Heart left ventricle (tissue), 16 donors: ENCODE results near the gene DAGLA. TPM values are rescaled to one million over a fixed set of nuclear protein-coding genes. Genes with fewer than 3 reads are reported as not detected.
A peak's percentile ranks its signal among the peaks of the same experiment; 100 is the strongest.

Experiments used
- ATAC-seq, 4 donors: fragments of 200-7000 bp; cut with Tn5 transposase; one replicate each; pipeline ENCODE4 v1.9.1; 2020 to 2022; ENCODE audit warnings: moderate library complexity in 4 of 4, mild to moderate bottlenecking in 3 of 4, moderate number of reproducible peaks in 1 of 4
- DNase-seq, 5 donors: peaks; one replicate each; pipeline ENCODE4 v3.0.0-alpha.2; 2020
- H3K27ac ChIP-seq, 12 donors: fragments of 200-600 bp; sonication (generic) in 4 of 12; one replicate each; pipeline versions ENCODE4 v1.5.0 to v1.8.0; 2016 to 2022; ENCODE audit warnings: mild to moderate bottlenecking in 2 of 12
- H3K27me3 ChIP-seq, 9 donors: fragments of 200-600 bp; sonication (generic) in 2 of 9; one replicate each; pipeline versions ENCODE4 v1.5.1 to v1.8.0; 2016 to 2022; ENCODE audit warnings: mild to moderate bottlenecking in 3 of 9
- H3K36me3 ChIP-seq, 9 donors: fragments of 200-600 bp; sonication (generic) in 2 of 9; one replicate each; pipeline versions ENCODE4 v1.5.0 to v1.8.0; 2018 to 2022; ENCODE audit warnings: mild to moderate bottlenecking in 2 of 9
- H3K4me1 ChIP-seq, 12 donors: fragments of 200-600 bp; sonication (generic) in 4 of 12; one replicate each; pipeline versions ENCODE4 v1.5.0 to v1.8.0; 2016 to 2022; ENCODE audit warnings: mild to moderate bottlenecking in 3 of 12
- H3K4me3 ChIP-seq, 12 donors: fragments of 200-600 bp; sonication (generic) in 4 of 12; one replicate each; pipeline versions ENCODE4 v1.5.0 to v1.8.0; 2017 to 2022; ENCODE audit warnings: mild to moderate bottlenecking in 9 of 12, moderate library complexity in 4 of 12
- H3K9me3 ChIP-seq, 12 donors: fragments of 200-600 bp; sonication (generic) in 4 of 12; one replicate each; pipeline versions ENCODE4 v1.5.0 to v1.8.0; 2016 to 2022; ENCODE audit warnings: mild to moderate bottlenecking in 1 of 12
- POLR2A ChIP-seq, 2 donors: fragments of 450-650 bp; IDR thresholded peaks; one replicate each; pipeline ENCODE4 v1.6.1; 2017; ENCODE audit warnings: antibody characterized with exemption in 2 of 2, mild to moderate bottlenecking in 2 of 2, moderate library complexity in 2 of 2
- WGBS, 4 donors: extraction: QIAGEN DNeasy Blood & Tissue Kit in 2 of 4; methylation state at CpG; one replicate each; pipeline versions ENCODE4 v1.1.5 to v1.1.7; 2013 to 2018; 5-methylcytosine and 5-hydroxymethylcytosine counted together
- intact Hi-C, 10 donors: fragments of 100-400 bp; cut with DNase I; formaldehyde crosslinking; loops; one replicate each; pipeline versions ENCODE4 v1.11.1 to v1.14.2; 2022
- polyA plus RNA-seq, 2 donors: library from polyadenylated mRNA; stranded (reverse); fragments of 200-250 nt; gene quantifications; one replicate each; pipeline ENCODE4 v1.2.3, GENCODE V29; 2013
- total RNA-seq, 9 donors: library from RNA; depleted of rRNA in 2 of 9; stranded (reverse); fragments of >200 nt in 2 of 9; fragmentation: NEBNext Ultra II Directional in 3 of 9; extraction: Animal tissue kit (Norgen Biotek cat#: 25700) in 3 of 9; gene quantifications; one replicate each; pipeline versions ENCODE4 v1.1.0 to v1.2.4, GENCODE V29; 2016 to 2023
- TF ChIP-seq, protein P1 (sequence below), 12 donors: fragments of 200-600 bp; sonication (generic) in 4 of 12; IDR thresholded peaks; one replicate each; pipeline versions ENCODE4 v1.5.0 to v1.8.0; 2018 to 2022; ENCODE audit warnings: antibody characterized with exemption in 12 of 12, mild to moderate bottlenecking in 5 of 12
- donor health status: ischemic (EF 13 %, LVEDD 7.1; RV severe dilation, severe dysfunction).
- donor health status: healthy with polysubstance abuse.
- donor health status: DM: no; HTN: yes; CAD: no.
- donor health status: DM: no; HTN: no; CAD: no.
- donor health status: ischemic (EF 25% LVEDD 6.9; RV normal size, moderate dysfunction).
- donor health status: ischemic (EF 25% LVEDD 5.7; RV mildly dilated, moderate dysfunction).
- donor health status: healthy.
- donor health status: DM: yes; HTN: yes; CAD: no.
- donor health status: ischemic (EF 35%, LVEDD 5.7; RV mildly dilated, moderate dysfunction).
- donor health status: nonischemic (EF 11% LVEDD 7.7; RV severe dilation, severe dysfunction).
- donor health status: DM: yes; HTN: yes; CAD: no.
- donor health status: PGD.
- donor health status: ischemic (EF 29% LVEDD 5.4; RV normal size, mild dysfunction).
- donor health status: nonischemic (EF 23%, LVEDD 6.1; RV moderate dilation, normal function).

The DAGLA gene
- total and polyA plus RNA-seq, 11 donors = 2.2 to 5.6 (median 3.3) TPM

DNA sequence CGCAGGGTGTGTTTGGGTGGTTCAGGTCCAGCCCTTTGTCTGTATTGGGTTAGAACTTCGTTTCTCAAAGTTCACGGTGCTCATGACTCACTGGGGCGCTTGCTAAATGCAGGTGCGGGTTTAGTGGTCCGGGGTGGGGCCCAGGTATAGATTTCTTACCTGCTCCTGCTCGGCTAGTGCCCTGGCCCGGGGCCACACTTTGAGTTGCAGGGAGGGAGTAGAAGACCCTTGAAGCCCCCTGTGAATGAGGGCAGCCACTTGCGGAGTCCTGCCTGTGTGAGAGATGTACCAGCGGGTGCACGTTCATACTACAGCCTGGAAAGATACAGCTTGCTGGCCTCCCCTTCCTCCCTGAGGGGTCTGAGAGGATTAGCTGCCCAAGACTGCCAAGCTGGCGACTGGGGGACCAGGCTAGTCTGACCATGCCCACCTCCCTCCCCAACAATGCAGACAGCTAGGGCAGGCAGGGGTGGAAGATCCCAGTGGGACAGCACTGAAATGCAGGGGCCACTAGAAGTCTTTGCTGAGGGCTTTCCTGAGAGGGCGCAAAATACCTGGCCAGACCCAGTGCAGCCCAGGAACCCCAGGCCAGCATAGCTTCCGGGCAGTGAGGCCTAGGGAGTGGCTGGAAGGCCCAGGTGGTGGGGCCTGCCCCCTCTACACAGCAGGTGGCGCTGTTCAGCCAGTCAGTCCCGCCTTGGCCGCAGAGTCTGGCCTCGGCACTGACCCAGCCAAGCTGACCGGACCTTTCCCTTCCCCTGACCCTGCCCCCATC lies 67.2 kb downstream of the DAGLA start:
- DNase-seq (peak; percentile 71 to 89 (median 83)), ATAC-seq (peak; percentile 72 to 89 (median 84))
- TF ChIP-seq, protein P1, sequence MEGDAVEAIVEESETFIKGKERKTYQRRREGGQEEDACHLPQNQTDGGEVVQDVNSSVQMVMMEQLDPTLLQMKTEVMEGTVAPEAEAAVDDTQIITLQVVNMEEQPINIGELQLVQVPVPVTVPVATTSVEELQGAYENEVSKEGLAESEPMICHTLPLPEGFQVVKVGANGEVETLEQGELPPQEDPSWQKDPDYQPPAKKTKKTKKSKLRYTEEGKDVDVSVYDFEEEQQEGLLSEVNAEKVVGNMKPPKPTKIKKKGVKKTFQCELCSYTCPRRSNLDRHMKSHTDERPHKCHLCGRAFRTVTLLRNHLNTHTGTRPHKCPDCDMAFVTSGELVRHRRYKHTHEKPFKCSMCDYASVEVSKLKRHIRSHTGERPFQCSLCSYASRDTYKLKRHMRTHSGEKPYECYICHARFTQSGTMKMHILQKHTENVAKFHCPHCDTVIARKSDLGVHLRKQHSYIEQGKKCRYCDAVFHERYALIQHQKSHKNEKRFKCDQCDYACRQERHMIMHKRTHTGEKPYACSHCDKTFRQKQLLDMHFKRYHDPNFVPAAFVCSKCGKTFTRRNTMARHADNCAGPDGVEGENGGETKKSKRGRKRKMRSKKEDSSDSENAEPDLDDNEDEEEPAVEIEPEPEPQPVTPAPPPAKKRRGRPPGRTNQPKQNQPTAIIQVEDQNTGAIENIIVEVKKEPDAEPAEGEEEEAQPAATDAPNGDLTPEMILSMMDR (IDR thresholded peaks at IDR 0.05) = peak; percentile 74 to 91 (median 84)
- TF ChIP-seq POLR2A (IDR thresholded peaks at IDR 0.05) = no peak
- Histone ChIP-seq H3K4me1 (peaks cover 0 to 12% (median 6%) of the 10 kb centered on the region in 12 donors), H3K4me3 (no peak overlapping the region), H3K27me3 (peaks cover 0 to 5% (median 0%) of the 10 kb centered on the region in 9 donors), H3K9me3 (no peaks in the 10 kb centered on the region), H3K27ac (peak overlapping the region in 1 of 12 donors; percentile 9), H3K36me3 (peaks cover 0 to 12% (median 1%) of the 10 kb centered on the region in 9 donors)
- WGBS, 4 donors = 30 to 74% (median 56%) methylated on average over 8 to 19 of the region's 19 CpGs
- intact Hi-C loops = loop anchor here in 2 of 10 donors (2.0 to 5.0 kb wide), 2 partner anchors 360 to 361 kb away; no protein-coding TSS in a partner anchor

DNA sequence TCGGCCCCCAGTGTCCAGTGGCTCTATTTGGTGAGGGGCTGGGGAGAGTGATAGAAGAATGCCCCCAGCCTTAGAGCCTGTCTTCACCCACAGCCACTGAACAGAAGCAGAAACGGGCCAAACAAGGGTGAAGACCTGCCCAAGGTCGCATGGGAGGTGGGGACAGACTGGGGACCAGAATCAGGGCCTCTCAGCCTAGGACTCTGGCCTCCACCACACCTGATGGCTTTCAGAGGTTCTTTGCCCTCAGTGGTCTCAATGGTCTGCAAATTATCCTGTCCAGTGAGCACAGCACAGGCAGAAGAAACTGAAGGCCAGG lies 67.7 kb downstream of the DAGLA start:
- no peak for DNase-seq
- TF ChIP-seq POLR2A (IDR thresholded peaks at IDR 0.05) = no peak
- TF ChIP-seq, protein P1 (IDR thresholded peaks at IDR 0.05) = peak in 1 of 12 donors; percentile 5
- no peaks in the 10 kb centered on the region for H3K9me3 ChIP-seq
- no peak overlapping the region for H3K4me3 ChIP-seq
- peak in 1 of 4 donors; percentile 8 for ATAC-seq
- H3K27me3 ChIP-seq = peaks cover 0 to 5% (median 2%) of the 10 kb centered on the region in 9 donors
- peak overlapping the region in 1 of 12 donors; percentile 9 for H3K27ac ChIP-seq
- peaks cover 0 to 11% (median 0%) of the 10 kb centered on the region in 9 donors for H3K36me3 ChIP-seq
- intact Hi-C loops = loop anchor here in 3 of 10 donors (2.0 to 5.0 kb wide), 2 partner anchors 359 to 361 kb away; no protein-coding TSS in a partner anchor
- WGBS, 4 donors = 37 to 67% (median 49%) methylated on average over 2 to 3 of the region's 3 CpGs
- H3K4me1 ChIP-seq = peaks cover 0 to 17% (median 7%) of the 10 kb centered on the region in 12 donors

DNA sequence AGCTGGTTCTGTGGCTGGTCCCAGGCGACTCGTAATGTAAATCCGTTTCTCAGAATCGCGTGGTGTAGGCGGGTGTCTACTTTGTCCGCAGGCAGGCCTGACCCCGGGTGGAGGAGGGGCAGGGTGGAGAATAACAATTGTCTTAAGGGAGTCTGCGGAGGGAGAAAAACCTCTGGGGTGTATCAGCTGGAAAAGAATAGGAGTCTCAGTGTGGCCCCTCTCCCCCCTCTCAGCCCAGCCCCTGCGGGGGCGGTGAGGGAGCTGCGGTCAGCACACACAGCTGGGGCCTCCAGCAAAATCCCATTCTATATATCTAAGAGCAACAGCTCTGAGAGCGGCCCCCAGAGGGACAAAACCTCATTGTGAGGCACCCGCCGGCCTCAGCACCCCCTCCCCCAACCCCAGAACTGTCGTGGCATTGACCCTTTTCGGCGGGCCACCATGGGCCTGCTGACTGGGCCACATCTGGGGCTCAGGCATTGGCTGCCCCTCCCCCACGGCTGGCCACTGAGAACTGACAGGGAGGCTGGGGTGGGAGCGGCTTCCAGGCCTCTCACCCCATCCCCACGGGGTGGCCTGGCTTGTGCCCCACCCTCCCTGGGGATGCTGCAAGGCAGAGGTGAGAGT lies 69.5 kb downstream of the DAGLA start:
- intact Hi-C loops = loop anchor here in 6 of 10 donors (2.0 to 5.0 kb wide), 2 partner anchors 358 to 359 kb away; no protein-coding TSS in a partner anchor
- Histone ChIP-seq H3K4me1 (peaks cover 0 to 18% (median 7%) of the 10 kb centered on the region in 12 donors), H3K27ac (no peak overlapping the region), H3K36me3 (no peaks in the 10 kb centered on the region), H3K27me3 (peaks cover 0 to 7% (median 2%) of the 10 kb centered on the region in 9 donors), H3K4me3 (no peak overlapping the region), H3K9me3 (no peaks in the 10 kb centered on the region)
- DNase-seq = no peak
- ATAC-seq = no peak
- no peak for TF ChIP-seq POLR2A (IDR thresholded peaks at IDR 0.05)
- TF ChIP-seq, protein P1 (IDR thresholded peaks at IDR 0.05) = no peak
- 61 to 70% (median 64%) methylated on average over 18 to 21 of the region's 21 CpGs for WGBS, 4 donors
